ENCODE measurements around the gene PIGC.

- TF ChIP-seq TAF1 (IDR thresholded peaks at IDR 0.05; ENCODE audit: low read depth, low read length) (no peak), POLR2A (IDR thresholded peaks at IDR 0.05; ENCODE audit: low read depth, low read length) (no peak), POLR2AphosphoS5 (IDR thresholded peaks at IDR 0.05; ENCODE audit: low read depth, low read length) (no peak), PAX5 (IDR thresholded peaks at IDR 0.05; ENCODE audit: insufficient read depth, low read length, severe bottlenecking) (no peak), SPI1 (IDR thresholded peaks at IDR 0.05; ENCODE audit: low read depth, low read length) (no peak), POU2F2 (IDR thresholded peaks at IDR 0.05; ENCODE audit: low read depth, low read length) (no peak)
Observed at GRCh38 chr1:172420385-172420784, 23.5 kb downstream of the PIGC start, which contains the start of gene C1orf105.
